ENCODE data around the gene NOVA2. TPM values are rescaled to one million over a fixed set of nuclear protein-coding genes. Genes with fewer than 3 reads are reported as not detected.

The NOVA2 gene, protein sequence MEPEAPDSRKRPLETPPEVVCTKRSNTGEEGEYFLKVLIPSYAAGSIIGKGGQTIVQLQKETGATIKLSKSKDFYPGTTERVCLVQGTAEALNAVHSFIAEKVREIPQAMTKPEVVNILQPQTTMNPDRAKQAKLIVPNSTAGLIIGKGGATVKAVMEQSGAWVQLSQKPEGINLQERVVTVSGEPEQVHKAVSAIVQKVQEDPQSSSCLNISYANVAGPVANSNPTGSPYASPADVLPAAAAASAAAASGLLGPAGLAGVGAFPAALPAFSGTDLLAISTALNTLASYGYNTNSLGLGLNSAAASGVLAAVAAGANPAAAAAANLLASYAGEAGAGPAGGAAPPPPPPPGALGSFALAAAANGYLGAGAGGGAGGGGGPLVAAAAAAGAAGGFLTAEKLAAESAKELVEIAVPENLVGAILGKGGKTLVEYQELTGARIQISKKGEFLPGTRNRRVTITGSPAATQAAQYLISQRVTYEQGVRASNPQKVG
- 0.09 TPM for total RNA-seq
- 1.0 TPM for polyA plus RNA-seq
- long read RNA-seq, donor 1, result 0 reads
- long read RNA-seq, donor 2, full-length matches to known transcripts, result 1 of 1 reads
- long read RNA-seq, donor 2, partial matches to known transcripts, result 0 of 1 reads
- long read RNA-seq, donor 2, other reads (novel, unspliced or antisense), result 0 of 1 reads
- long read RNA-seq, donor 3, result 0 reads
- long read RNA-seq, donor 4, result 0 reads
- long read RNA-seq, donor 5, result 0 reads
- long read RNA-seq, donor 6, result 0 reads
- long read RNA-seq, donor 7, result 0 reads
- long read RNA-seq, donor 8, result 0 reads
- long read RNA-seq, donor 9, result 0 reads
- long read RNA-seq, donor 10, result 0 reads

DNA sequence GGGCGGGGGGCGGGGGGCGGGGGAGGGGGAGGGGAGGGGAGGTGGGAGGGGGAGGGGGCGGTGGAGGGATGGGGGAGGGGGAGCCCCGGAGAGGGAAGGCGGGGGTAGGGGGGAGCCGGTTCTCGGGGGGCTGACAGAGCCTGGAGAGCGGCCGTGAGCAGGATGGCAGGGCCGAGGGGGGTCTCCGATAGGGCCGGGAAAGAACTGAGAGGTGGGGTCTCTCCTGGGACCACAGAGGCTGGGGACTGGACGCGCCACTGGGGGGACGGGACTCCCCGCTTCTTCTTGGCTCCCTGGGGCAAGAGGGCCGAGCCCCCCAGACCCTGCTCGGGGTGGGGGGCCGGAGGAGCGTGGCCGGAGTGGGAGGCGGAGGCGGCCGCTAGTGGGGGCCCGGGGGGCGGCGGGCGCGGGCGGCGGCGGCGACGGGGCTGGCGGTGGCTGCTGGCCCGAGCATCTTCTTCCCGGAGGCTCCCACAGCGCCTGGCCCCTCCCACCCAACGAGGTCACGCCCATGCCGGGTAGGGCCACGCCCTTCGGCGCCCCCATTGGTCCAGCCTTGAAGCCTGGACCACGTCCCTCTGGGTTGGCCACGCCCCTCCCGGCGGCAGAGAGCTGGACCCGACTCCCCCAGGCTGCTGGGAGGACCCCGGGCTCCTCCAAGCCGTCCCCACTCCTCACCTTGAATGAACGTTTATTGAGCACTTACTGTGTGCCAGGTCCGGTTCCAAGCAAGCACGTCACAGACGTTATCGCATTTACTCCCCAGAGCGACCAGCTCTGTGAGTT lies at the start of gene NOVA2:
Gene NOVA2, minus strand, starts transcription at position 313 of the 786 bp plus-strand sequence. CDS start 514 bp downstream, outside the sequence.
- H3K36me3 ChIP-seq (ENCODE audit: control insufficient read depth in 2 of 2, insufficient read depth in 2 of 2, low read length in 1 of 2), result no peaks in the 10 kb centered on the region

DNA sequence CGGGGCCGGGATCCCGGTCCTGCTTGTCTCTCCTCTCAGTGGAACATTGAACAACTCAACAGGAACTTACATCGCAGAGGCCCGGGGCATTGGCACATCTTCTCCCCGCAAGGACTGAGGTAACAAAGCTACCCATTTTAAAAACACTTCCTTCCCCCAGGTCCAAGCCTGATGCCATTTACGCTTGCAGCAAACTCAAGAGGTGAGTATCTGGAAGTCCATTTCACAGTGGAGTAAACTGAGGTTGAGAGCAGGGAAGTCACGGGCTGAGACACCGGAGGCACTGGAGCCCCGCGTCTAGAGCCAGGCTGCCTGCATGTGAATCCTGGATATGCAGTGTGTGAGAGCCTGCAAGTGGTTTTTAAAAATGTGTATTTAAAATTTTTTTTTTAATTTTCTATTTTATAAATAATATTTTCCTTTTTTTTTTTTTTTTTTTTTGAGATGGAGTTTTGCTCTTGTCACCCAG lies 49.7 kb upstream of the NOVA2 start:
- no peak overlapping the region for H3K27ac ChIP-seq (ENCODE audit: low read depth in 1 of 2, low read length in 1 of 2)
- H3K27me3 ChIP-seq (ENCODE audit: control insufficient read depth in 2 of 2, insufficient read depth in 1 of 2, low read length in 1 of 2), result peaks cover 10 to 35% of the 10 kb centered on the region in 2 donors
- no peaks in the 10 kb centered on the region for H3K9me3 ChIP-seq (ENCODE audit: control insufficient read depth in 2 of 2, insufficient read depth in 1 of 2, low read length in 1 of 2)

More for the DNA sequence above, at the start of gene NOVA2:
- H3K27me3 ChIP-seq (ENCODE audit: control insufficient read depth in 2 of 2, insufficient read depth in 1 of 2, low read length in 1 of 2), result peaks cover 34 to 74% of the 10 kb centered on the region in 2 donors
- H3K4me1 ChIP-seq (ENCODE audit: control insufficient read depth in 2 of 2, insufficient read depth in 2 of 2, low read length in 2 of 2), result no peaks in the 10 kb centered on the region
- H3K27ac ChIP-seq (ENCODE audit: low read depth in 1 of 2, low read length in 1 of 2), result no peak within 1 kb of the TSS
- 10% methylated on average over 54 of the region's 58 CpGs for WGBS
- DNase-seq (ENCODE audit: low read depth in 6 of 9, low spot score in 9 of 9), result no peak
- H3K9me3 ChIP-seq (ENCODE audit: control insufficient read depth in 2 of 2, insufficient read depth in 1 of 2, low read length in 1 of 2), result peaks cover 1 to 4% of the 10 kb centered on the region in 2 donors
- H3K4me3 ChIP-seq (ENCODE audit: low read length in 2 of 2), result no peak within 1 kb of the TSS

DNA sequence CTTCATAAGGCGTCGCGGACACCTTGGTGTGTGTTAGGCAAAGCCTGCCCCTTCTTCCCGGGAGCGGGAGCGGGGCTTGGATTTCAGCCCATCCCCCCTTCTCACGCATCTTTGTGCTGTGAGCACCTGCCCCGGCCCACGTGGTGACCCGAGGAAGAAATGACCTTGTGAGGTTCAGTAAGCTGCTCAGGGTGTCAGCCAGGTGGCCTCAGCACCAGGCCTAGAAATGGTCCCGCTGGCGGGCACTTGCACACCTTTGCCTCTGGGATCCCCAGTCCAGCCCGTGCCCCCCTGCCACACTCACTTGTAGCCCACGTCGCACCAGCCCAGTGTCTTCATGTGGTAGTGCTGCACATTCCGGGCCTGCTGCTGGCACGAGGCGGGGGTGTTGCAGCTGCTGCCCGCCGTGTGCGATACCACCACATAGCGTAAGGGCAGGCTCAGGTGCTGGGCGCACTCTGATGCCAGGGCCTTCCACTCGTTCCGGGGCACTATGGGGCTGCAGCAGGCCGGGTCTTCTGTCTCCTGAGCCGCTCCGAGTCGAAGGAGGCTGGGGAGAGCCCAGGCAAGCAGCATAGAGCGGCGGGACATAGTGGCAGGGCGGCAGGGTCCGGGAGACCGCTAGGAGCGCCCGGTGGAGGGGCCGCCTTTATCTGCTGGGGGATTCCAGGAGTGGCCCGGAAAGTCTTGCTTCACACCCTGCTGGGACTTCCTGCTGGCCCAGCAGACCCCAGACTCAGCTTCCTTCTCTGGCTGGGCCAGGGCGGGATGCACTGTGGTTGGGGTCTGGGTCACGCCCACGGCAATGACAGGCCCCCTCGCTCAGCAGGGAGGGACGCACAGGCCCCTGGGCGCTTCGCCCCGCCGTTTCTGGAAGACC lies 49.0 kb upstream of the NOVA2 start, which contains the start of gene PGLYRP1:
Gene PGLYRP1, minus strand, starts transcription at position 623 of the 880 bp plus-strand sequence. Its CDS starts 32 bp downstream, at position 591.
- H3K36me3 ChIP-seq (ENCODE audit: control insufficient read depth in 2 of 2, insufficient read depth in 2 of 2, low read length in 1 of 2), result peaks cover 0 to 4% of the 10 kb centered on the region in 2 donors
- H3K9me3 ChIP-seq (ENCODE audit: control insufficient read depth in 2 of 2, insufficient read depth in 1 of 2, low read length in 1 of 2), result no peaks in the 10 kb centered on the region
- WGBS, result 39% methylated on average over 47 of the region's 47 CpGs
- no peak for DNase-seq (ENCODE audit: low read depth in 6 of 9, low spot score in 9 of 9)
- no peak within 1 kb of the TSS for H3K4me3 ChIP-seq (ENCODE audit: low read length in 2 of 2)
- no peaks in the 10 kb centered on the region for H3K4me1 ChIP-seq (ENCODE audit: control insufficient read depth in 2 of 2, insufficient read depth in 2 of 2, low read length in 2 of 2)
- no peak within 1 kb of the TSS for H3K27ac ChIP-seq (ENCODE audit: low read depth in 1 of 2, low read length in 1 of 2)
- peaks cover 10 to 35% of the 10 kb centered on the region in 2 donors for H3K27me3 ChIP-seq (ENCODE audit: control insufficient read depth in 2 of 2, insufficient read depth in 1 of 2, low read length in 1 of 2)

More for the DNA sequence above, 49.7 kb upstream of the NOVA2 start:
- DNase-seq (ENCODE audit: low read depth in 6 of 9, low spot score in 9 of 9), result no peak
- Histone ChIP-seq H3K4me1 (ENCODE audit: control insufficient read depth in 2 of 2, insufficient read depth in 2 of 2, low read length in 2 of 2) (no peaks in the 10 kb centered on the region), H3K4me3 (ENCODE audit: low read length in 2 of 2) (no peak overlapping the region), H3K36me3 (ENCODE audit: control insufficient read depth in 2 of 2, insufficient read depth in 2 of 2, low read length in 1 of 2) (no peaks in the 10 kb centered on the region)
- WGBS, result 54% methylated on average over 11 of the region's 11 CpGs

DNA sequence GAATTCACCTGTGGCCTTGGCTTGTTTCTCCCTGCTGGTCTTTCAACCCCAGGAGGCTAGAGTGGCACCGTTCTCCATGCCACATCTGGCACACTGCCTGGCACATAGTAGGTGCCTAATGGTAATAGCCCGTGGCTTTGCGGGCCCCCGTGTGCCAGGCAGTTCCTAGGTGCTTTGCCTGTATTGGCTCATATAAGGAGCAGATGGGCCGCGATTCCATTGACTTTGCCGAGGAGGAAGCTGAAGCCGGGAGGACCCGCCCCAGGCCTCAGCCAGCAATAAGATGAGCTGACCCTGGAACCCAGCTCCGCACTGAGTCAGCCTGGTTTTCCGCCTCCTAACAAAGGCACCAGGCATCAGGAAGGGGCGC lies 48.4 kb upstream of the NOVA2 start:
- Histone ChIP-seq H3K36me3 (ENCODE audit: control insufficient read depth in 2 of 2, insufficient read depth in 2 of 2, low read length in 1 of 2) (peaks cover 0 to 4% of the 10 kb centered on the region in 2 donors), H3K4me1 (ENCODE audit: control insufficient read depth in 2 of 2, insufficient read depth in 2 of 2, low read length in 2 of 2) (peaks cover 0 to 1% of the 10 kb centered on the region in 2 donors), H3K9me3 (ENCODE audit: control insufficient read depth in 2 of 2, insufficient read depth in 1 of 2, low read length in 1 of 2) (no peaks in the 10 kb centered on the region), H3K4me3 (ENCODE audit: low read length in 2 of 2) (no peak overlapping the region), H3K27me3 (ENCODE audit: control insufficient read depth in 2 of 2, insufficient read depth in 1 of 2, low read length in 1 of 2) (peaks cover 10 to 36% of the 10 kb centered on the region in 2 donors), H3K27ac (ENCODE audit: low read depth in 1 of 2, low read length in 1 of 2) (no peak overlapping the region)
- no peak for DNase-seq (ENCODE audit: low read depth in 6 of 9, low spot score in 9 of 9)
- 65% methylated on average over 12 of the region's 12 CpGs for WGBS

DNA sequence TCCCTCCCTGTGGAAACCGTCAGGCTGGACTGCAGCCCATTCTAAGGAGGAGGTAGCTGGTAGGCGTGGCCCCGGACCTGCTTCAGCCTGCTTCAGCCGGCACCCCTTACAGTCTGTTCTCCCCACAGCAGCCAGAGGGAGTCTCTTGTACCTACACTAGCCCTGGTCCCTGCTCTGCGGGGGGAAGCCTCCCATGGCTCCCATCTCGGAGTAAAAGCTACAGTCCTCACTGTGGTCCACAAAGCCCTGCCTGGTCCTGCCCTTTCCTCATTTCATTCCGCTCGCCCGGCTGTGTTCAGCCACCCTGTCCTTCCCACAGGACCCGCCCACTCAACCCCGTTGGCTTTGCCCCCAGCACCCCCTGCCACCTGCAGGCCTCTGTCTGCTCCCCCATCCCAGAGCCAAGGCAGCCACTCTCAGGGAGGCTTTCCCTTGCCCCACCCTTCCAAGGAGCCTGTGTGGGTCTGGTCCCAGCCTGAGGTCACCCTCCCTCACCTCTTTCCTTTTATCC lies 47.9 kb upstream of the NOVA2 start:
- H3K4me1 ChIP-seq (ENCODE audit: control insufficient read depth in 2 of 2, insufficient read depth in 2 of 2, low read length in 2 of 2), result peaks cover 0 to 4% of the 10 kb centered on the region in 2 donors
- peaks cover 0 to under 1% of the 10 kb centered on the region in 2 donors for H3K9me3 ChIP-seq (ENCODE audit: control insufficient read depth in 2 of 2, insufficient read depth in 1 of 2, low read length in 1 of 2)
- H3K27me3 ChIP-seq (ENCODE audit: control insufficient read depth in 2 of 2, insufficient read depth in 1 of 2, low read length in 1 of 2), result peaks cover 11 to 39% of the 10 kb centered on the region in 2 donors
- no peak overlapping the region for H3K4me3 ChIP-seq (ENCODE audit: low read length in 2 of 2)
- peaks cover 0 to 4% of the 10 kb centered on the region in 2 donors for H3K36me3 ChIP-seq (ENCODE audit: control insufficient read depth in 2 of 2, insufficient read depth in 2 of 2, low read length in 1 of 2)
- no peak overlapping the region for H3K27ac ChIP-seq (ENCODE audit: low read depth in 1 of 2, low read length in 1 of 2)
- DNase-seq (ENCODE audit: low read depth in 6 of 9, low spot score in 9 of 9), result no peak
- 80% methylated on average over 11 of the region's 11 CpGs for WGBS

DNA sequence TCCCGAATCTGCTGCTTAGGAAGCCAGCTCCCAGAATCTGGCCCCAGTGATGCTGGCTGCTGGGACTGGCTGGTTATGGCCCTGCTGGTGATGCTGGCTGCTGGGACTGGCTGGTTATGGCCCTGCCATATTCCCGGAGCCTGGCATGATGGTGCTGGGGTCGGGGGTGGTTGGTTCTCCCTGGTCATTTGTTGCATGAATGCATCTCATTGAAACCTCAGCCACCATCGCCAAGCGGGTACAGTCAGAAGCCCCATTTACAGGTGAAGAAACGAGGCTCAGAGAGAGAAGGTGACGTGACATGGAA lies 47.1 kb upstream of the NOVA2 start:
- no peak for DNase-seq (ENCODE audit: low read depth in 6 of 9, low spot score in 9 of 9)
- Histone ChIP-seq H3K4me1 (ENCODE audit: control insufficient read depth in 2 of 2, insufficient read depth in 2 of 2, low read length in 2 of 2) (peaks cover 4 to 10% of the 10 kb centered on the region in 2 donors), H3K27me3 (ENCODE audit: control insufficient read depth in 2 of 2, insufficient read depth in 1 of 2, low read length in 1 of 2) (peaks cover 19 to 47% of the 10 kb centered on the region in 2 donors), H3K36me3 (ENCODE audit: control insufficient read depth in 2 of 2, insufficient read depth in 2 of 2, low read length in 1 of 2) (peaks cover 0 to 4% of the 10 kb centered on the region in 2 donors), H3K9me3 (ENCODE audit: control insufficient read depth in 2 of 2, insufficient read depth in 1 of 2, low read length in 1 of 2) (peaks cover 1 to 5% of the 10 kb centered on the region in 2 donors), H3K27ac (ENCODE audit: low read depth in 1 of 2, low read length in 1 of 2) (no peak overlapping the region), H3K4me3 (ENCODE audit: low read length in 2 of 2) (no peak overlapping the region)
- 93% methylated on average over 7 of the region's 7 CpGs for WGBS

DNA sequence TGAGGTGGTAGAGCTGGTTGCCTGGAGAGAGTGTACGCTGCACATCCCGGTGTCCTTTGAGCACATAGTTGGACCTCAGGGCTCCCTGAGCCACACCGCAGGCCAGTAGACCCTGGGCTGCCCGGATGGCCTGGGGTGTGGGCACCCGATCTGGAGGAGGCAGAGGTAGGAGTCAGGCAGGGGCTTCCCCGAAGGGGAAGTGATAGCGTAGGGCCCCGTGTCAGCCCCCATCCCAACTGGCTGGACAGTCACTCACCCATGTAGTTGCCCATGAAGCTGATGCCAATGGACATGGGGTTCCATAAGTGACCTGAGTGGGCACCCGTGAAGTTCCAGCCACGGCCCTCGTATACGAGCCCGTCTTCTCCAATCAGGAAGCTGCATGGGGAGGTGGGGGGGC lies 45.6 kb upstream of the NOVA2 start:
- Histone ChIP-seq H3K9me3 (ENCODE audit: control insufficient read depth in 2 of 2, insufficient read depth in 1 of 2, low read length in 1 of 2) (peaks cover 2 to 5% of the 10 kb centered on the region in 2 donors), H3K36me3 (ENCODE audit: control insufficient read depth in 2 of 2, insufficient read depth in 2 of 2, low read length in 1 of 2) (peaks cover 0 to 4% of the 10 kb centered on the region in 2 donors), H3K4me1 (ENCODE audit: control insufficient read depth in 2 of 2, insufficient read depth in 2 of 2, low read length in 2 of 2) (peaks cover 8 to 14% of the 10 kb centered on the region in 2 donors), H3K4me3 (ENCODE audit: low read length in 2 of 2) (no peak overlapping the region), H3K27ac (ENCODE audit: low read depth in 1 of 2, low read length in 1 of 2) (no peak overlapping the region), H3K27me3 (ENCODE audit: control insufficient read depth in 2 of 2, insufficient read depth in 1 of 2, low read length in 1 of 2) (peaks cover 34 to 62% of the 10 kb centered on the region in 2 donors)
- WGBS, result 94% methylated on average over 13 of the region's 13 CpGs
- DNase-seq (ENCODE audit: low read depth in 6 of 9, low spot score in 9 of 9), result no peak
